Panc1 (cell line): ENCODE results near the gene ATF7. TPM values are rescaled to one million over a fixed set of nuclear protein-coding genes. Genes with fewer than 3 reads are reported as not detected.
A peak's percentile ranks its signal among the peaks of the same experiment; 100 is the strongest.

ENCODE experiments used
- ATAC-seq: fragments of 200-7000 bp; cut with Tn5 transposase; 2 replicates; pipeline ENCODE4 v1.9.1; 2020; ENCODE audit warnings: mild to moderate bottlenecking, moderate library complexity
- BruUV-seq: library from RNA; stranded (reverse); fragments of 400-500 nt; replicated peaks from 2 replicates; lab custom pipeline; 2021; lab: Mats Ljungman, UMichigan
- CTCF ChIA-PET: fragments of 300-600 bp; sonication (Branson Sonifier 250); formaldehyde crosslinking; loops from one replicate; lab custom pipeline; 2022; ENCODE audit warnings: antibody characterized with exemption; lab: Charles Lee
- POLR2A ChIA-PET: fragments of 300-600 bp; sonication (Branson Sonifier 250); formaldehyde crosslinking; loops from one replicate; lab custom pipeline; 2022; ENCODE audit warnings: antibody characterized with exemption; lab: Charles Lee
- DNase-seq: peaks from one replicate; pipeline ENCODE4 v3.0.0-alpha.2; 2010; ENCODE audit warnings: low read depth, low spot score
- H3K27ac ChIP-seq: 2 replicates; pipeline ENCODE4 v1.5.1; 2011; ENCODE audit warnings: mild to moderate bottlenecking, low read length, inconsistent platforms
- H3K27me3 ChIP-seq: fragments of 200-500 bp; sonication (Bioruptor generic); 2 replicates; pipeline ENCODE4 v1.6.0; 2014; ENCODE audit warnings: low read length, inconsistent platforms; ENCODE audit not compliant: control insufficient read depth, insufficient read depth
- H3K36me3 ChIP-seq: fragments of 200-500 bp; sonication (Bioruptor generic); 2 replicates; pipeline ENCODE4 v1.5.1; 2014; ENCODE audit warnings: inconsistent platforms, mild to moderate bottlenecking, low read length, moderate library complexity; ENCODE audit not compliant: control insufficient read depth, insufficient read depth
- H3K4me1 ChIP-seq: 2 replicates; pipeline ENCODE4 v1.5.1; 2011; ENCODE audit warnings: inconsistent platforms, mild to moderate bottlenecking, low read length, moderate library complexity; ENCODE audit not compliant: control insufficient read depth, insufficient read depth
- H3K4me3 ChIP-seq, 2 experiments: 2 replicates each; pipeline ENCODE4 v1.5.1; 2011 to 2012; ENCODE audit warnings: low read depth in 2 of 2, low read length in 2 of 2, mild to moderate bottlenecking in 2 of 2, inconsistent platforms in 1 of 2, moderate library complexity in 1 of 2
- H3K9me3 ChIP-seq: fragments of 200-500 bp; sonication (Bioruptor generic); 2 replicates; pipeline ENCODE4 v1.5.1; 2014; ENCODE audit warnings: low read depth, mild to moderate bottlenecking, inconsistent platforms, low read length, moderate library complexity; ENCODE audit not compliant: control insufficient read depth, insufficient read depth
- CTCF ChIP-seq: fragments of 450-650 bp; IDR thresholded peaks from 2 replicates; pipeline ENCODE4 v1.5.1; 2017; ENCODE audit warnings: mild to moderate bottlenecking
- POLR2AphosphoS5 ChIP-seq: IDR thresholded peaks from 2 replicates; pipeline ENCODE4 v1.6.1; 2012; ENCODE audit warnings: mild to moderate bottlenecking, low read depth, low read length, moderate library complexity
- SIN3A ChIP-seq: IDR thresholded peaks from 2 replicates; pipeline ENCODE4 v1.6.1; 2012; ENCODE audit warnings: low read depth, mild to moderate bottlenecking, low read length, moderate library complexity, borderline replicate concordance; ENCODE audit not compliant: insufficient read depth
- TCF7L2 ChIP-seq: IDR thresholded peaks from 2 replicates; pipeline ENCODE4 v1.6.1; 2011; ENCODE audit warnings: mild to moderate bottlenecking, low read depth, low read length, inconsistent platforms
- in situ Hi-C: cut with HindIII; loops from 2 replicates; pipeline ENCODE4 v1.10.0; 2016; ENCODE audit warnings: low sequenced_read_pairs, low pct_unique_long_range_greater_than_20kb
- intact Hi-C: fragments of 100-400 bp; cut with micrococcal nuclease; formaldehyde crosslinking; loops from one replicate; pipeline ENCODE4 v1.10.0; 2022; ENCODE audit not compliant: unreplicated experiment
- total RNA-seq: library from RNA; stranded (reverse); gene quantifications from one replicate; pipeline ENCODE4 v1.2.1, GENCODE V29; 2021; ENCODE audit not compliant: unreplicated experiment
- TF ChIP-seq, protein P1 (sequence below), 2 experiments: IDR thresholded peaks; 2 replicates each; pipeline ENCODE4 v1.6.1; 2011 to 2012; ENCODE audit warnings: low read depth in 2 of 2, control low read depth in 1 of 2, low read length in 1 of 2, mild to moderate bottlenecking in 1 of 2, moderate library complexity in 1 of 2; ENCODE audit not compliant: insufficient read depth in 1 of 2

Gene ATF7
- total RNA-seq, 1 experiment from 2014 or later: 29.5 TPM

- in situ Hi-C loops (no loop called here), intact Hi-C loops (no loop called here)
- CTCF ChIA-PET: interaction anchor here (0.6 to 1.6 kb wide), 6 partner anchors 22 to 415 kb away, joined by 3 to 5 read pairs (median 4); no protein-coding TSS in a partner anchor
- H3K9me3 ChIP-seq: no peaks in the 10 kb centered on the region
- peaks cover 21% of the 10 kb centered on the region for H3K4me1 ChIP-seq
- no peaks in the 10 kb centered on the region for H3K27me3 ChIP-seq
- POLR2A ChIA-PET: no interaction called here
- ATAC-seq (peak; percentile 59), DNase-seq (no peak)
- no peak overlapping the region for H3K4me3 ChIP-seq
- no TSS peak for BruUV-seq
- H3K36me3 ChIP-seq: peaks cover 75% of the 10 kb centered on the region
- no peak overlapping the region for H3K27ac ChIP-seq
- TF ChIP-seq CTCF (peak; percentile 70), SIN3A (no peak)
Observed at GRCh38 chr12:53476769-53477209, 149.4 kb downstream of the ATF7 start.

DNA sequence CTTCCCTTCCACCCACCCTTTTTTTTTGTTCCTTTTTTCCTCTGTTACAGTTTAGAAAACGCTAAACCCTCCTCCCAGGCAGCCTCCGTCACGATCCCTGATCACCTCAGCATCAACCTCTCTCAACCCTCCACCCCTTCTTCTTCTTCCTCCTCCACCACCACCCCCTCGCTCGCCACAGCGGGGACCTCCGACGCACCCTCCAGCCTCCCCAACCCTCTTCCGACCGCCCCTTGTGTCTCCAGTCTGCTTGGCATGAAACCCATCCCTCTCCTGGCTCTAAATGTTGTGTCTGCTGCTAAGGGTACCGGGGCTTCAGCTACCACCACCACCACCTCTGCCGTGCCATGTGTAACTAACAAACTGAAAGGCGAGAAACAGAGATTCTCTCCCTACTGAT, 151.4 kb downstream of the ATF7 start:
- no TSS peak for BruUV-seq

More for the DNA sequence above, 151.4 kb downstream of the ATF7 start:
- 0 out of 2 replicates have a peak overlapping the region, but pooled peaks have one; percentile 30 for H3K27ac ChIP-seq
- H3K4me1 ChIP-seq: peaks cover 12% of the 10 kb centered on the region
- peaks cover 73% of the 10 kb centered on the region for H3K36me3 ChIP-seq
- in situ Hi-C loops: no loop called here
- intact Hi-C loops: no loop called here
- TF ChIP-seq, protein P1, sequence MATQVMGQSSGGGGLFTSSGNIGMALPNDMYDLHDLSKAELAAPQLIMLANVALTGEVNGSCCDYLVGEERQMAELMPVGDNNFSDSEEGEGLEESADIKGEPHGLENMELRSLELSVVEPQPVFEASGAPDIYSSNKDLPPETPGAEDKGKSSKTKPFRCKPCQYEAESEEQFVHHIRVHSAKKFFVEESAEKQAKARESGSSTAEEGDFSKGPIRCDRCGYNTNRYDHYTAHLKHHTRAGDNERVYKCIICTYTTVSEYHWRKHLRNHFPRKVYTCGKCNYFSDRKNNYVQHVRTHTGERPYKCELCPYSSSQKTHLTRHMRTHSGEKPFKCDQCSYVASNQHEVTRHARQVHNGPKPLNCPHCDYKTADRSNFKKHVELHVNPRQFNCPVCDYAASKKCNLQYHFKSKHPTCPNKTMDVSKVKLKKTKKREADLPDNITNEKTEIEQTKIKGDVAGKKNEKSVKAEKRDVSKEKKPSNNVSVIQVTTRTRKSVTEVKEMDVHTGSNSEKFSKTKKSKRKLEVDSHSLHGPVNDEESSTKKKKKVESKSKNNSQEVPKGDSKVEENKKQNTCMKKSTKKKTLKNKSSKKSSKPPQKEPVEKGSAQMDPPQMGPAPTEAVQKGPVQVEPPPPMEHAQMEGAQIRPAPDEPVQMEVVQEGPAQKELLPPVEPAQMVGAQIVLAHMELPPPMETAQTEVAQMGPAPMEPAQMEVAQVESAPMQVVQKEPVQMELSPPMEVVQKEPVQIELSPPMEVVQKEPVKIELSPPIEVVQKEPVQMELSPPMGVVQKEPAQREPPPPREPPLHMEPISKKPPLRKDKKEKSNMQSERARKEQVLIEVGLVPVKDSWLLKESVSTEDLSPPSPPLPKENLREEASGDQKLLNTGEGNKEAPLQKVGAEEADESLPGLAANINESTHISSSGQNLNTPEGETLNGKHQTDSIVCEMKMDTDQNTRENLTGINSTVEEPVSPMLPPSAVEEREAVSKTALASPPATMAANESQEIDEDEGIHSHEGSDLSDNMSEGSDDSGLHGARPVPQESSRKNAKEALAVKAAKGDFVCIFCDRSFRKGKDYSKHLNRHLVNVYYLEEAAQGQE (IDR thresholded peaks at IDR 0.05; ENCODE audit: insufficient read depth in 1 of 2, low read depth in 2 of 2, low read length in 1 of 2): no peak
- no peak for TF ChIP-seq TCF7L2
- no peak for TF ChIP-seq POLR2AphosphoS5
- no peak for TF ChIP-seq SIN3A
- TF ChIP-seq CTCF: no peak
- ATAC-seq (no peak), DNase-seq (no peak)
- H3K9me3 ChIP-seq: no peaks in the 10 kb centered on the region
- POLR2A ChIA-PET: no interaction called here
- H3K27me3 ChIP-seq: no peaks in the 10 kb centered on the region
- no peak overlapping the region for H3K4me3 ChIP-seq
- CTCF ChIA-PET: no interaction called here
